Osteocyte (in vitro differentiated cells): ENCODE data around the gene YAP1. TPM values are rescaled to one million over a fixed set of nuclear protein-coding genes. Genes with fewer than 3 reads are reported as not detected.

ENCODE experiments used
- DNase-seq: peaks from one replicate; pipeline ENCODE4 v3.0.0; 2021; ENCODE audit warnings: mixed read lengths; ENCODE audit not compliant: unreplicated experiment; ENCODE audit errors: extremely low spot score
- H3K27ac Mint-ChIP-seq: one replicate; pipeline ENCODE4 v1.8.0; 2021; ENCODE audit warnings: mild to moderate bottlenecking, mixed read lengths; ENCODE audit not compliant: unreplicated experiment
- H3K27me3 Mint-ChIP-seq: one replicate; pipeline ENCODE4 v1.8.0; 2021; ENCODE audit warnings: mixed read lengths; ENCODE audit not compliant: unreplicated experiment
- H3K36me3 Mint-ChIP-seq: one replicate; pipeline ENCODE4 v1.8.0; 2021; ENCODE audit warnings: mixed read lengths; ENCODE audit not compliant: unreplicated experiment
- H3K4me1 Mint-ChIP-seq: one replicate; pipeline ENCODE4 v1.8.0; 2021; ENCODE audit warnings: mixed read lengths; ENCODE audit not compliant: unreplicated experiment
- H3K4me3 Mint-ChIP-seq: one replicate; pipeline ENCODE4 v1.8.0; 2021; ENCODE audit warnings: mild to moderate bottlenecking, moderate library complexity, mixed read lengths; ENCODE audit not compliant: unreplicated experiment
- H3K9me3 Mint-ChIP-seq: one replicate; pipeline ENCODE4 v1.8.0; 2021; ENCODE audit warnings: mixed read lengths; ENCODE audit not compliant: unreplicated experiment
- total RNA-seq: library from RNA; stranded (reverse); gene quantifications from 2 replicates; pipeline ENCODE4 v1.2.1, GENCODE V29; 2021
- TF ChIP-seq, protein P1 (sequence below): fragments of 200-600 bp; sonication (generic); IDR thresholded peaks from 2 replicates; pipeline ENCODE4 v1.5.0; 2021; ENCODE audit warnings: antibody characterized with exemption, mild to moderate bottlenecking, moderate library complexity

Gene YAP1
- total RNA-seq, 1 donor from 2014 or later, result 128 TPM

DNA sequence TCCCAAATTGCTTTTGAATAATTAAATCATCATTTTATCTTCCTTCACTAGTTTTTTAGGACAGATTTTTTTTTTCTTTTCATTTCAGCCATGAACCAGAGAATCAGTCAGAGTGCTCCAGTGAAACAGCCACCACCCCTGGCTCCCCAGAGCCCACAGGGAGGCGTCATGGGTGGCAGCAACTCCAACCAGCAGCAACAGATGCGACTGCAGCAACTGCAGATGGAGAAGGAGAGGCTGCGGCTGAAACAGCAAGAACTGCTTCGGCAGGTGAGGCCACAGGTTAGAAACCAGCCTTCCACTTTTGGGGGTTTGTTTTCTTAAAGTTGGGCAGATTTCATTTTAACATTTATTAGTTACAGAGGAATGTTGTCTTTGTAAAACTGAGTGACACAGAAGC, 95.6 kb downstream of the YAP1 start:
- no peaks in the 10 kb centered on the region for H3K27me3 Mint-ChIP-seq
- H3K9me3 Mint-ChIP-seq, result no peaks in the 10 kb centered on the region
- H3K4me3 Mint-ChIP-seq, result no peak overlapping the region
- H3K27ac Mint-ChIP-seq, result no peak overlapping the region
- peaks cover 4% of the 10 kb centered on the region for H3K4me1 Mint-ChIP-seq
- H3K36me3 Mint-ChIP-seq, result peaks cover 46% of the 10 kb centered on the region
- TF ChIP-seq, protein P1, sequence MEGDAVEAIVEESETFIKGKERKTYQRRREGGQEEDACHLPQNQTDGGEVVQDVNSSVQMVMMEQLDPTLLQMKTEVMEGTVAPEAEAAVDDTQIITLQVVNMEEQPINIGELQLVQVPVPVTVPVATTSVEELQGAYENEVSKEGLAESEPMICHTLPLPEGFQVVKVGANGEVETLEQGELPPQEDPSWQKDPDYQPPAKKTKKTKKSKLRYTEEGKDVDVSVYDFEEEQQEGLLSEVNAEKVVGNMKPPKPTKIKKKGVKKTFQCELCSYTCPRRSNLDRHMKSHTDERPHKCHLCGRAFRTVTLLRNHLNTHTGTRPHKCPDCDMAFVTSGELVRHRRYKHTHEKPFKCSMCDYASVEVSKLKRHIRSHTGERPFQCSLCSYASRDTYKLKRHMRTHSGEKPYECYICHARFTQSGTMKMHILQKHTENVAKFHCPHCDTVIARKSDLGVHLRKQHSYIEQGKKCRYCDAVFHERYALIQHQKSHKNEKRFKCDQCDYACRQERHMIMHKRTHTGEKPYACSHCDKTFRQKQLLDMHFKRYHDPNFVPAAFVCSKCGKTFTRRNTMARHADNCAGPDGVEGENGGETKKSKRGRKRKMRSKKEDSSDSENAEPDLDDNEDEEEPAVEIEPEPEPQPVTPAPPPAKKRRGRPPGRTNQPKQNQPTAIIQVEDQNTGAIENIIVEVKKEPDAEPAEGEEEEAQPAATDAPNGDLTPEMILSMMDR, result no peak
- no peak for DNase-seq

DNA sequence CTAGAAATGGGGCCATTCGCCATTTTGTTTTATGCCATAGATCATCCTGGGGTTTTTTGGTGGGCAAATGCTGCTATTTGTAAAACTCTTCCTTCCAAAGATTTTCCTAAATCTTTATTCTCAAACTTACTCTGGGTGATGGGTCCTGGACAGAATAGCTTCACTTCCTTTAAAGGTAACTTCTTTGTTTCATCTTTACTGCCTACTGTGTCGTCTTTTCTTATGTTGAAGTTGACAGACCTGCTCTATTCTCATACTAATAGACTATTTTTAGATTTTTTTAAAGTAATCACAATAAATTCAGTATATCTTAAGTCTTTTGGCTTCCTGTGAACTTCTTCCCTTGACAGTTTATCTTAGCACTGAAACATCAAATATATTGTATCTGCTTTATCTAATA, 98.6 kb downstream of the YAP1 start:
- DNase-seq, result no peak
- Mint-ChIP-seq H3K36me3 (peaks cover 62% of the 10 kb centered on the region), H3K4me1 (no peaks in the 10 kb centered on the region), H3K9me3 (no peaks in the 10 kb centered on the region), H3K27ac (no peak overlapping the region), H3K27me3 (no peaks in the 10 kb centered on the region), H3K4me3 (no peak overlapping the region)
- TF ChIP-seq, protein P1, result no peak

DNA sequence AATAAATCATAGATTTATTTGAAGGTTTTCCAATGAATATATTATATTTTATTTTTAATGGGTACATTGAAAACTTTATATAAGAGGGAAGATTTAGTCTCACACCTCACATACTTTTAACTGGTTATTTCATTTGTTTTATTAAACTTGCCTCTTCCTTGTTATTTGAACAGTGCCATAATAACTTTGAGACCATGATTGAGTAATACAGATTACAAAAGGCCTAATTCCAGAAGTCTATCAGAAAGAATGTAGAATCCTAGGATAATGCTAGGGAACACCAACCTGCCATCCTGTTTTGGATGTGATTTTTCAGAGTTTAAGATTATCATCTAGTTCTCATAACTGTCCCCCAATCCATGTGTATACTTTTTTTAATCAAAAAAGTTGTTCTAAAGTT, 104.4 kb downstream of the YAP1 start:
- Mint-ChIP-seq H3K4me3 (no peak overlapping the region), H3K36me3 (peaks cover 55% of the 10 kb centered on the region), H3K9me3 (no peaks in the 10 kb centered on the region), H3K4me1 (peaks cover 20% of the 10 kb centered on the region), H3K27me3 (no peaks in the 10 kb centered on the region), H3K27ac (peak overlapping the region; percentile 65)
- TF ChIP-seq, protein P1, result no peak
- DNase-seq, result no peak

DNA sequence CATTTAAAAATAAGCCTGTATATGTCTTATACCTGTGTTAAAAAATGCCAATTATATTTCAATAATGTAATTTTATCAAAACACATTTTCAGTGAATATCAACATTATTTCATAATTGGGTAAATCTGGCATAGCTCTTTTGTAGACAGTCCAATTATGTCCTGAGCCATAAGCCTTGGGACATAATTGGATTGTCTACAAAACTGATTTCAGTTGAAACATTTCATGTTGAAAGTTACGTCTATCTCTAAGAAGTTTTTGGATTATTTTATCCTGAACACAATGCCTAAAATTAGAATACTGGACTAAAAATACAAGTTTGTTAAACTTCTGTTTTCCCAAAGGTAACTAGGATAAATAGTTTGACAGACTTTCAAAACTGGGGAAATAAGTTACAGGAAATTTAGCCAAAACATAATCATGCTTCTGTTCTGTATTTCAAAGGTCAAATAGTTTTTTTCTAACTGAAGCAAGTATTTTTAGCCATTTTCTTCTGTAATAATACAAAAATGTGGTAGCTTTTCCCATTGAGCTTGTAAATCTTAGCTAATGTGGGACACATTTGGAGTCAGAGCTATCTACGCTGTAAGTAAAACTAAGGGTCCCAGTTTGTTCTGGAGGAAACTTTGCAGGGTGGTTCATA, 106.3 kb downstream of the YAP1 start:
- Mint-ChIP-seq H3K4me3 (no peak overlapping the region), H3K4me1 (peaks cover 31% of the 10 kb centered on the region), H3K36me3 (peaks cover 51% of the 10 kb centered on the region), H3K27ac (peak overlapping the region; percentile 81), H3K27me3 (no peaks in the 10 kb centered on the region), H3K9me3 (peaks cover 7% of the 10 kb centered on the region)
- no peak for DNase-seq
- TF ChIP-seq, protein P1, result no peak

DNA sequence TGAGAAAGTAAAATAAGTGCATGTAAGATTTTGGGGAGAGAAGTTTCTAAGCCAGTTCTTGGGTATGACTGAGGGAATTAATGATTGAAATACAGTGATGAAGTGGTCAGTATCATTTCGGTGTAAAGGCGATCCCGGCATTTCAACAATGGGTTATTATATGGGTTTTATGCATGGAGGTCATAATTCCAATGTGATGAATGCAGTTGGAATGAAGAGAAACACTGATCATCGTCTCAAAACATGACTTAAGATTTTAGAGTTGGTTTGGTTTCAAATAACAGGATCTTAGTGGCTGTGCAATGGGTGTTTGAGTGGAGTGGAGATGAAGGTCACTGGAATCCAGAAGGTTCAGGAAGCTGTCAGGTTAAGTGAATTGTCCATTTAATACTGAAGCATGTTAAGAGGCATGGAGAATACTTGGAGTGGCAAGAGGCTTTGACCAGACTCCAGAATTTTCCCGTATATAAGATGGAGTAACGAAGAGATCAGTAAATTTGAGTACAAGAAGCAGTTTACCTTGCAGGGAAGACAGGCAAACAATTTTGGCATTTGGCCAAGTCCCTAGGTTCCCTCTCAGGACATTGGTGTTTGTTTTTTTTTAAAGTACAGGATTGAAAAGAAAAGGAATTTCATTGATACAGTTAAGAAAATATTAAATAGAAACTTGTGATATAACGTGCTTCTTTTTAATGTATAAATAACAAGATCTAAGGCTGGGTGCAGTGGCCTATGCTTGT, 110.7 kb downstream of the YAP1 start:
- Mint-ChIP-seq H3K27ac (peak overlapping the region; percentile 61), H3K36me3 (peaks cover 62% of the 10 kb centered on the region), H3K27me3 (no peaks in the 10 kb centered on the region), H3K9me3 (peaks cover 7% of the 10 kb centered on the region), H3K4me1 (peaks cover 35% of the 10 kb centered on the region), H3K4me3 (no peak overlapping the region)
- DNase-seq, result no peak
- TF ChIP-seq, protein P1, result no peak
